ENCODE measurements around the gene ATP5F1A.

DNA sequence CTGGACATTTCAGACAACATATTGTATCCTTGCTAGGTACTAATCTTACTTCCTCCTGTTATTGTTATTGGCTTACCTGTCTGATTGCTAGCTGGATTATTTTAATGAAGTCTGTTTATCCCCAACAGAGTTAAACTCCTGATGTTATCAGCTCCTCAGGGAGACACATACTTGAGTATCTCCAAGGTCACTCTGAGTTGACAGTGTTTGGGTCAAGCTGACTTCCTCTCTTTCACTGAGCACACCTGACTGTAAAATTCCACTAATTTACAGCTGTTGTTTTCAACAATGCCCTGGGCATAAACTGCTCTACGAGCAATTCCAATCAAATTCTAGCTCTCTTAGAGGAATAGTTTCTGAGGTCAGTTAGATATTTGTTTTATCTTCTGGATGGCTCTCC is 15.7 kb upstream of the ATP5F1A start:
- TF ChIP-seq, protein P1, sequence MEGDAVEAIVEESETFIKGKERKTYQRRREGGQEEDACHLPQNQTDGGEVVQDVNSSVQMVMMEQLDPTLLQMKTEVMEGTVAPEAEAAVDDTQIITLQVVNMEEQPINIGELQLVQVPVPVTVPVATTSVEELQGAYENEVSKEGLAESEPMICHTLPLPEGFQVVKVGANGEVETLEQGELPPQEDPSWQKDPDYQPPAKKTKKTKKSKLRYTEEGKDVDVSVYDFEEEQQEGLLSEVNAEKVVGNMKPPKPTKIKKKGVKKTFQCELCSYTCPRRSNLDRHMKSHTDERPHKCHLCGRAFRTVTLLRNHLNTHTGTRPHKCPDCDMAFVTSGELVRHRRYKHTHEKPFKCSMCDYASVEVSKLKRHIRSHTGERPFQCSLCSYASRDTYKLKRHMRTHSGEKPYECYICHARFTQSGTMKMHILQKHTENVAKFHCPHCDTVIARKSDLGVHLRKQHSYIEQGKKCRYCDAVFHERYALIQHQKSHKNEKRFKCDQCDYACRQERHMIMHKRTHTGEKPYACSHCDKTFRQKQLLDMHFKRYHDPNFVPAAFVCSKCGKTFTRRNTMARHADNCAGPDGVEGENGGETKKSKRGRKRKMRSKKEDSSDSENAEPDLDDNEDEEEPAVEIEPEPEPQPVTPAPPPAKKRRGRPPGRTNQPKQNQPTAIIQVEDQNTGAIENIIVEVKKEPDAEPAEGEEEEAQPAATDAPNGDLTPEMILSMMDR (IDR thresholded peaks at IDR 0.05; ENCODE audit: poor library complexity): no peak
- TF ChIP-seq EZH2 (IDR thresholded peaks at IDR 0.05; ENCODE audit: borderline replicate concordance): no peak
